ENCODE results near the gene ROM1.

ROM1 gene

GRCh38 chr11:62600367-62601121 is 12.5 kb upstream of the ROM1 start:
- no peak for TF ChIP-seq CTCF (IDR thresholded peaks at IDR 0.05; ENCODE audit: low read depth, low read length)
- peak overlapping the region; percentile 79 for H3K4me3 ChIP-seq (ENCODE audit: low read depth, low read length)

- peak overlapping the region; percentile 79 for H3K4me3 ChIP-seq (ENCODE audit: low read depth, low read length)
- no peak for TF ChIP-seq CTCF (IDR thresholded peaks at IDR 0.05; ENCODE audit: low read depth, low read length)
These were observed 12.0 kb upstream of the ROM1 start for GRCh38 chr11:62601122-62601371.

GRCh38 chr11:62601372-62602140 is 11.5 kb upstream of the ROM1 start, which contains the start of gene MTA2:
Gene MTA2 (minus strand): TSS chr11:62601865. CDS start chr11:62601450, 415 bp downstream.
- peak within 1 kb of the TSS; percentile 79 for H3K4me3 ChIP-seq (ENCODE audit: low read depth, low read length)
- TF ChIP-seq CTCF (IDR thresholded peaks at IDR 0.05; ENCODE audit: low read depth, low read length), result no peak

- H3K4me3 ChIP-seq (ENCODE audit: low read depth, low read length), result peak overlapping the region; percentile 79
These were observed 10.7 kb upstream of the ROM1 start for GRCh38 chr11:62602141-62603071.

GRCh38 chr11:62603072-62603408 is 10.0 kb upstream of the ROM1 start:
- TF ChIP-seq CTCF (IDR thresholded peaks at IDR 0.05; ENCODE audit: low read depth, low read length), result no peak
- no peak overlapping the region for H3K4me3 ChIP-seq (ENCODE audit: low read depth, low read length)

More at GRCh38 chr11:62602141-62603071, 10.7 kb upstream of the ROM1 start:
- TF ChIP-seq CTCF (IDR thresholded peaks at IDR 0.05; ENCODE audit: low read depth, low read length), result no peak

- H3K4me3 ChIP-seq (ENCODE audit: low read depth, low read length), result no peak overlapping the region
- no peak for TF ChIP-seq CTCF (IDR thresholded peaks at IDR 0.05; ENCODE audit: low read depth, low read length)
These were observed 9.2 kb upstream of the ROM1 start for GRCh38 chr11:62603776-62604299.

Measured in WI38 (cell line).